HepG2 (cell line): ENCODE results near the gene WDR35. TPM values are rescaled to one million over a fixed set of nuclear protein-coding genes. Genes with fewer than 3 reads are reported as not detected.

ENCODE experiments used
- ATRX ChIP-seq: sonication (generic); formaldehyde crosslinking; IDR thresholded peaks from 2 replicates; pipeline ENCODE4 v1.4.0; 2020; ENCODE audit warnings: missing genetic modification reagents, borderline replicate concordance
- CERS6 ChIP-seq: sonication (generic); formaldehyde crosslinking; IDR thresholded peaks from 2 replicates; pipeline ENCODE4 v1.5.0; 2020; ENCODE audit warnings: missing genetic modification reagents
- ESRRA ChIP-seq: sonication (generic); formaldehyde crosslinking; IDR thresholded peaks from 2 replicates; pipeline ENCODE4 v1.5.1; 2020; ENCODE audit warnings: mild to moderate bottlenecking, low read depth, missing genetic modification reagents
- FOXO4 ChIP-seq: sonication (generic); formaldehyde crosslinking; conservative IDR thresholded peaks from 2 replicates; pipeline ENCODE4 v1.8.1; 2023; ENCODE audit warnings: missing genetic modification reagents
- GFI1 ChIP-seq: sonication (generic); formaldehyde crosslinking; IDR thresholded peaks from 2 replicates; pipeline ENCODE4 v1.5.0; 2020; ENCODE audit warnings: missing genetic modification reagents, mild to moderate bottlenecking, borderline replicate concordance
- GTF2F1 ChIP-seq: fragments of 150-350 bp; IDR thresholded peaks from 2 replicates; pipeline ENCODE4 v1.6.1; 2014; ENCODE audit warnings: low read length
- HOXD1 ChIP-seq: sonication (generic); formaldehyde crosslinking; IDR thresholded peaks from 2 replicates; pipeline ENCODE4 v1.5.0; 2020; ENCODE audit warnings: missing genetic modification reagents
- MED1 ChIP-seq: sonication (generic); formaldehyde crosslinking; IDR thresholded peaks from 2 replicates; pipeline ENCODE4 v1.4.0; 2020; ENCODE audit warnings: missing genetic modification reagents
- MYNN ChIP-seq: sonication (generic); formaldehyde crosslinking; IDR thresholded peaks from 2 replicates; pipeline ENCODE4 v1.4.0; 2020; ENCODE audit warnings: mild to moderate bottlenecking, low read depth, missing genetic modification reagents
- NCOA2 ChIP-seq: sonication (generic); formaldehyde crosslinking; IDR thresholded peaks from 2 replicates; pipeline ENCODE4 v1.8.0; 2022; ENCODE audit warnings: inconsistent platforms
- NFYB ChIP-seq: sonication (generic); formaldehyde crosslinking; IDR thresholded peaks from 2 replicates; pipeline ENCODE4 v1.4.0; 2020; ENCODE audit warnings: missing genetic modification reagents
- NONO ChIP-seq, 2 experiments: fragments of 450-650 bp in 1 of 2; sonication (generic) in 1 of 2; formaldehyde crosslinking in 1 of 2; IDR thresholded peaks in 1 of 2; conservative IDR thresholded peaks in 1 of 2; 2 replicates each; pipeline versions ENCODE4 v1.6.1 to v1.8.0; 2017 to 2022; ENCODE audit warnings: mild to moderate bottlenecking in 1 of 2, missing genetic modification reagents in 1 of 2, moderate library complexity in 1 of 2
- NR2F2 ChIP-seq: IDR thresholded peaks from 2 replicates; pipeline ENCODE4 v1.6.1; 2012; ENCODE audit warnings: low read depth, inconsistent platforms, borderline replicate concordance
- RBM22 ChIP-seq: fragments of 200-400 bp; formaldehyde crosslinking; optimal IDR thresholded peaks from 2 replicates; pipeline ENCODE3; 2017; ENCODE audit warnings: mild to moderate bottlenecking, low read length, moderate library complexity
- RNF2 ChIP-seq: fragments of 450-650 bp; conservative IDR thresholded peaks from 2 replicates; pipeline ENCODE4 v1.6.1; 2016; ENCODE audit warnings: low read depth
- SIN3A ChIP-seq: IDR thresholded peaks from 2 replicates; pipeline ENCODE4 v1.6.1; 2011; ENCODE audit warnings: low read depth, mild to moderate bottlenecking, control low read depth, low read length, borderline replicate concordance
- SMARCE1 ChIP-seq: fragments of 450-650 bp; IDR thresholded peaks from 2 replicates; pipeline ENCODE4 v1.6.1; 2017; ENCODE audit warnings: borderline replicate concordance
- TEAD3 ChIP-seq: optimal IDR thresholded peaks from 2 replicates; pipeline ENCODE3; 2016; ENCODE audit warnings: borderline replicate concordance
- ZMYM4 ChIP-seq: sonication (generic); formaldehyde crosslinking; IDR thresholded peaks from 2 replicates; pipeline ENCODE4 v1.8.1; 2023; ENCODE audit warnings: mild to moderate bottlenecking, missing genetic modification reagents
- ZNF263 ChIP-seq: sonication (generic); formaldehyde crosslinking; IDR thresholded peaks from 2 replicates; pipeline ENCODE4 v1.4.0; 2020; ENCODE audit warnings: missing genetic modification reagents
- ZNF280B ChIP-seq: sonication (generic); formaldehyde crosslinking; IDR thresholded peaks from 2 replicates; pipeline ENCODE4 v1.5.0; 2020; ENCODE audit warnings: missing genetic modification reagents, mild to moderate bottlenecking, borderline replicate concordance
- ZNF382 ChIP-seq: sonication (generic); formaldehyde crosslinking; IDR thresholded peaks from 2 replicates; pipeline ENCODE4 v1.5.0; 2020; ENCODE audit warnings: missing genetic modification reagents, mild to moderate bottlenecking, borderline replicate concordance
- ZNF432 ChIP-seq: sonication (generic); formaldehyde crosslinking; IDR thresholded peaks from 2 replicates; pipeline ENCODE4 v1.5.0; 2020; ENCODE audit warnings: missing genetic modification reagents, mild to moderate bottlenecking, borderline replicate concordance
- ZNF615 ChIP-seq: sonication (generic); formaldehyde crosslinking; IDR thresholded peaks from 2 replicates; pipeline ENCODE4 v1.5.0; 2020; ENCODE audit warnings: mild to moderate bottlenecking, missing genetic modification reagents, borderline replicate concordance
- ZNF644 ChIP-seq: IDR thresholded peaks from 2 replicates; pipeline ENCODE4 v1.6.1; 2016; ENCODE audit warnings: low read depth
- ZNF766 ChIP-seq: sonication (generic); formaldehyde crosslinking; IDR thresholded peaks from 2 replicates; pipeline ENCODE4 v1.5.0; 2020; ENCODE audit warnings: missing genetic modification reagents, borderline replicate concordance
- polyA plus RNA-seq, 8 experiments: library from polyadenylated mRNA; depleted of rRNA in 3 of 8; stranded (reverse) in 7 of 8; unstranded in 1 of 8; fragments of >200 nt; fragmentation: Illumina TruSeq in 4 of 8; extraction: Trizol in 4 of 8; gene quantifications; 2 replicates each; pipeline versions ENCODE4 v1.2.1 to v1.2.3, GENCODE V29; 2011 to 2016; ENCODE audit warnings: low read depth in 4 of 8, missing spikeins in 1 of 8, mixed read lengths in 1 of 8; ENCODE audit not compliant: insufficient read depth in 1 of 8
- total RNA-seq, 5 experiments: library from RNA; depleted of rRNA; stranded (reverse); fragments of >200 nt; fragmentation: Illumina TruSeq; extraction: Trizol; gene quantifications; 2 replicates each; pipeline ENCODE4 v1.2.3, GENCODE V29; 2016; ENCODE audit warnings: low read depth in 1 of 5
- TF ChIP-seq, protein P1 (sequence below): IDR thresholded peaks from 2 replicates; pipeline ENCODE4 v1.6.1; 2016; ENCODE audit warnings: mild to moderate bottlenecking, missing biosample characterization, missing genetic modification reagents
- TF ChIP-seq, protein P2 (sequence below): sonication (generic); formaldehyde crosslinking; IDR thresholded peaks from 2 replicates; pipeline ENCODE4 v1.4.0; 2020; ENCODE audit warnings: missing genetic modification reagents, mild to moderate bottlenecking, borderline replicate concordance

The WDR35 gene
- total and polyA plus RNA-seq, 2 of the 13 experiments (the other 11 are each of a cell fraction or from before 2014, with no cell fraction given): 11.1 to 19.6 TPM

DNA sequence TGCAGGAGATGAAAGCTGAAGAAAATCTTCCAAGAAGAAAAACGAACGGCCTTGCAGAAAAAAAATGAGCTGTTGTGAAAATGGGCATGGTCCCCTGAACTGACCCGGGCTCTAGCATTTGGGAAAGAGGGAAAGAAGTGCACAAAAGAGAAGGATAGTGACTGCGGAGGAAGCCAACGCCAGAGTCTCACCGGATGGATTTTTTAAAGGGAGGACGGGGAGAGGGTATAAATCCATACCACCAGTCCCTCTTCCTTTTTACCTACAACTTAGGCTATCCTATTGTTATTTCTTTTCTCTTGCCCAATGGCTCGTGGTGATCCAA is 601 bp downstream of the WDR35 start (continued):
- TF ChIP-seq ZNF280B (CRISPR knock-in tag) (no peak), ZNF432 (no peak), TEAD3 (CRISPR knock-in tag) (no peak), FOXO4 (CRISPR knock-in tag) (0 out of 2 replicates have a peak, but pooled peaks have one; percentile 52), NCOA2 (no peak), NONO (IDR thresholded peaks at IDR 0.05) (no peak), NONO (CRISPR knock-in tag; conservative IDR thresholded peaks at IDR 0.05) (no peak), ZNF644 (CRISPR knock-in tag) (0 out of 2 replicates have a peak, but pooled peaks have one; percentile 6), ZNF263 (CRISPR knock-in tag) (peak; percentile 75), GTF2F1 (no peak), SIN3A (no peak), MYNN (0 out of 2 replicates have a peak, but pooled peaks have one; percentile 13), NR2F2 (no peak), RNF2 (no peak), ZMYM4 (no peak), CERS6 (CRISPR knock-in tag) (no peak), NFYB (no peak), RBM22 (no peak), GFI1 (no peak), ATRX (CRISPR knock-in tag) (no peak), SMARCE1 (no peak), ESRRA (CRISPR knock-in tag) (no peak), ZNF382 (no peak), ZNF615 (CRISPR knock-in tag) (no peak), HOXD1 (CRISPR knock-in tag) (no peak), ZNF766 (CRISPR knock-in tag) (no peak), MED1 (CRISPR knock-in tag) (no peak)
- TF ChIP-seq, protein P1, sequence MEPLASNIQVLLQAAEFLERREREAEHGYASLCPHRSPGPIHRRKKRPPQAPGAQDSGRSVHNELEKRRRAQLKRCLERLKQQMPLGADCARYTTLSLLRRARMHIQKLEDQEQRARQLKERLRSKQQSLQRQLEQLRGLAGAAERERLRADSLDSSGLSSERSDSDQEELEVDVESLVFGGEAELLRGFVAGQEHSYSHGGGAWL (CRISPR knock-in tag): no peak
- TF ChIP-seq, protein P2, sequence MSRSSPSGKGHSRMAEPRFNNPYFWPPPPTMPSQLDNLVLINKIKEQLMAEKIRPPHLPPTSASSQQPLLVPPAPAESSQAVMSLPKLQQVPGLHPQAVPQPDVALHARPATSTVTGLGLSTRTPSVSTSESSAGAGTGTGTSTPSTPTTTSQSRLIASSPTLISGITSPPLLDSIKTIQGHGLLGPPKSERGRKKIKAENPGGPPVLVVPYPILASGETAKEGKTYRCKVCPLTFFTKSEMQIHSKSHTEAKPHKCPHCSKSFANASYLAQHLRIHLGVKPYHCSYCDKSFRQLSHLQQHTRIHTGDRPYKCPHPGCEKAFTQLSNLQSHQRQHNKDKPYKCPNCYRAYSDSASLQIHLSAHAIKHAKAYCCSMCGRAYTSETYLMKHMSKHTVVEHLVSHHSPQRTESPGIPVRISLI (CRISPR knock-in tag): 0 out of 2 replicates have a peak, but pooled peaks have one; percentile 5
